OCI-LY1 (cell line): ENCODE results near the gene NKAIN4.

Source experiments
- EZH2 ChIP-seq: fragments of 200-600 bp; sonication (generic), shearing (Covaris generic); IDR thresholded peaks from 2 replicates; pipeline ENCODE4 v1.8.0; 2017; ENCODE audit warnings: borderline replicate concordance, mixed run types, mild to moderate bottlenecking, antibody characterized with exemption, low read length, moderate library complexity, mixed read lengths
- TF ChIP-seq, protein P1 (sequence below): fragments of 200-600 bp; sonication (generic), shearing (Covaris generic); IDR thresholded peaks from 2 replicates; pipeline ENCODE4 v1.5.1; 2017; ENCODE audit warnings: mild to moderate bottlenecking, antibody characterized with exemption, low read length, moderate library complexity, mixed read lengths

DNA sequence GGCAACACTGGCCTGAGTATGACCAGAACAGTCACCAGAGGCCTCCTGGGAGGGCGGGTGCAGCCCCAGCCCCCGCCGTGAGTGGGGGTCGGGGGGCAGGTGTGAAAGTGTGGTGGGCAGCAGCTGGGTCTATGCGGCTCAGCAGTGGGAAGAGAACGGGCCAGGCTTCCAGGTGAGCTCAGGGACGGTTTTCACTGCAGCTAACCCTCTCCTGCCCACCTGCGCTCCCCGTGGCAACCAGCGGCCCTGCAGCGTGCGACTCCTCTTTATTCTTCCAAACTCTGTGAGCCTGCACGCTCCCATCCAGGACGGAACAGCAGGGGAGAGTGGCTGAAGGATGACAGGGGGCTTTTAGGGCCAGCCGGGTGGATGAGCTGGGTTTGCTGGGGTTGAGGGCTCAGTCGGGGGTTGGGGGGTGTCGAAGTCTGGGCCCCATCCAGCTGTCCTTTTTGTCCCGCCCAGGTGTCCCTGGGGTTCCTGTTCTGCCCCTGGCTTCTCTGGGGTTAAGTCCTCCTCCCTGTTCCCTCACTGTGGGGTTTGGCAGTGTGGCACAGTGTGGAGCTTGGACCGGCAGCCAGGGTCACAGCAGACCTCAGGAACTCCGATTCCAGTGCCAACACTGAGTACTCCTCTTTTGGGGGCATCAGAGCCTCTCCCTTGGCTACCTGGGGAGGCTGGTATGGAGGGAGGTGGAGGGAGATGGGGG is 19.4 kb downstream of the NKAIN4 start:
- TF ChIP-seq, protein P1, sequence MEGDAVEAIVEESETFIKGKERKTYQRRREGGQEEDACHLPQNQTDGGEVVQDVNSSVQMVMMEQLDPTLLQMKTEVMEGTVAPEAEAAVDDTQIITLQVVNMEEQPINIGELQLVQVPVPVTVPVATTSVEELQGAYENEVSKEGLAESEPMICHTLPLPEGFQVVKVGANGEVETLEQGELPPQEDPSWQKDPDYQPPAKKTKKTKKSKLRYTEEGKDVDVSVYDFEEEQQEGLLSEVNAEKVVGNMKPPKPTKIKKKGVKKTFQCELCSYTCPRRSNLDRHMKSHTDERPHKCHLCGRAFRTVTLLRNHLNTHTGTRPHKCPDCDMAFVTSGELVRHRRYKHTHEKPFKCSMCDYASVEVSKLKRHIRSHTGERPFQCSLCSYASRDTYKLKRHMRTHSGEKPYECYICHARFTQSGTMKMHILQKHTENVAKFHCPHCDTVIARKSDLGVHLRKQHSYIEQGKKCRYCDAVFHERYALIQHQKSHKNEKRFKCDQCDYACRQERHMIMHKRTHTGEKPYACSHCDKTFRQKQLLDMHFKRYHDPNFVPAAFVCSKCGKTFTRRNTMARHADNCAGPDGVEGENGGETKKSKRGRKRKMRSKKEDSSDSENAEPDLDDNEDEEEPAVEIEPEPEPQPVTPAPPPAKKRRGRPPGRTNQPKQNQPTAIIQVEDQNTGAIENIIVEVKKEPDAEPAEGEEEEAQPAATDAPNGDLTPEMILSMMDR, result peak; percentile 40; the same call in 1 of the 2 replicates
- TF ChIP-seq EZH2, result no peak
